Activated CD4-positive, alpha-beta T cell treated with anti-CD3 and anti-CD28 coated beads for 1 hour (primary cell): ENCODE data around the gene CHFR.
A peak's percentile ranks its signal among the peaks of the same experiment; 100 is the strongest.
"Not testable (repeated sequence)": the region's sequence is repeated elsewhere in the genome, so short reads cannot be mapped to it uniquely, and the experiment has no call there.

Experiments
- DNase-seq: peaks from one replicate; pipeline ENCODE4 v3.0.0-alpha.2; 2020

CHFR gene

GRCh38 chr12:132838410-132839080, 48.9 kb downstream of the CHFR start:
- DNase-seq = no peak

GRCh38 chr12:132837693-132838409, 49.6 kb downstream of the CHFR start:
- no peak for DNase-seq

GRCh38 chr12:132836795-132837331, 50.5 kb downstream of the CHFR start:
- DNase-seq = no peak

- DNase-seq = not testable (repeated sequence)
Measured at GRCh38 chr12:132836230-132836629, 51.2 kb downstream of the CHFR start.

- DNase-seq = no peak
Measured at GRCh38 chr12:132835076-132836025, 52.1 kb downstream of the CHFR start.

- DNase-seq = no peak
Measured at GRCh38 chr12:132834181-132834711, 53.2 kb downstream of the CHFR start.

- no peak for DNase-seq
Measured at GRCh38 chr12:132833341-132833740, 54.1 kb downstream of the CHFR start.

GRCh38 chr12:132831771-132832170, 55.6 kb downstream of the CHFR start:
- no peak for DNase-seq

GRCh38 chr12:132828706-132829534, 58.5 kb downstream of the CHFR start, which contains the start of gene GOLGA3:
TSS of gene GOLGA3 (minus strand) at chr12:132828869. CDS start at chr12:132822128, 6,741 bp downstream.
- DNase-seq = peak; percentile 94

- DNase-seq = no peak
Measured at GRCh38 chr12:132827763-132828703, 59.4 kb downstream of the CHFR start.

GRCh38 chr12:132825861-132826260, 61.5 kb downstream of the CHFR start:
- DNase-seq = no peak

GRCh38 chr12:132825089-132825488, 62.3 kb downstream of the CHFR start:
- no peak for DNase-seq

GRCh38 chr12:132824053-132824452, 63.4 kb downstream of the CHFR start:
- DNase-seq = no peak

GRCh38 chr12:132818562-132818961, 68.8 kb downstream of the CHFR start:
- no peak for DNase-seq

GRCh38 chr12:132814232-132814631, 73.2 kb downstream of the CHFR start:
- DNase-seq = no peak

GRCh38 chr12:132813443-132813842, 74.0 kb downstream of the CHFR start:
- no peak for DNase-seq

- DNase-seq = no peak
Measured at GRCh38 chr12:132812631-132813305, 74.6 kb downstream of the CHFR start.

- DNase-seq = not testable (repeated sequence)
Measured at GRCh38 chr12:132809391-132809790, 78.0 kb downstream of the CHFR start.

GRCh38 chr12:132807295-132808092, 79.9 kb downstream of the CHFR start:
- no peak for DNase-seq
